GM10847 (cell line): ENCODE data around the gene ITGB8.

Source experiments
- POLR2A ChIP-seq: IDR thresholded peaks from 2 replicates; pipeline ENCODE4 v1.6.1; 2011; ENCODE audit not compliant: insufficient read length; ENCODE audit errors: extremely low read depth

Gene ITGB8

GRCh38 chr7:20330239-20330927 is at the start of gene ITGB8:
Gene ITGB8, plus strand, starts transcription at chr7:20330900. Its CDS starts 907 bp downstream, at chr7:20331807.
- no peak for TF ChIP-seq POLR2A

DNA sequence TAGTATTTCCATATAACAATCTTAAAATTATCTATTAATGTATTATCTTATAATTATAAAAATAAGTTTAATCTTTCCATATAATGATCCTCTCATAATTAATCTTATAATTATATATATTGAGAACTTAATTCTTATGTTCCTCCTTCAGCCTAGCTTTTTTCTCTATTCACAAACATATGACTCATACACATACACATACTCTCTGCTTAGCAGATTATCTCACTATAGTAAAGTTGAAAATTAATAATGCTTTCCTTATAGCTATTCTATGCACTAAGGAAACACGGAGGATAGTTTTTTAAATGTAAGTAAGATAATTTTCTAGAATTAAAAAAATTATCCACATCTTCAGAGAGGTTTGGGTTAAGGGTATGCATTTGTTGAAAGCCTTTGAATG is 47.7 kb upstream of the ITGB8 start:
- TF ChIP-seq POLR2A = no peak

GRCh38 chr7:20283385-20283784 is 47.3 kb upstream of the ITGB8 start:
- TF ChIP-seq POLR2A = no peak

- TF ChIP-seq POLR2A = no peak
These were observed 46.5 kb upstream of the ITGB8 start for GRCh38 chr7:20284003-20284770.

DNA sequence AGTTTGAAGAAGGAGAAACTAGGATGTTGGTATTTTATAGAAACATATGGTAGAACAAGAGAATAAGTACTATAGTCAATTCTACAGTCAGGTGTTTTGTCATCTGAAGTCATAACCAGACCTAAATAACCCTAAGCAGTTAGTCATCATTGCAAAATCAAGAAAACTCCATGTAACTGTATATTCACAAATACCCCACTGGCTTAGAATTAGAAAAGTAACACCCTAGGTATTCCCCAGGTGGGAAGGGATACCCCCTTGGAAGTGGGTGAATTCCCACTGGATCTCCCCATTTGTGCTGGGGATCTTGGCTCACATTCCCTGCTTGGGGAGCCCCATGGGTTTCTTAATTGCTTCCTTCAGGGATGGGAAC is 45.9 kb upstream of the ITGB8 start:
- TF ChIP-seq POLR2A = no peak

DNA sequence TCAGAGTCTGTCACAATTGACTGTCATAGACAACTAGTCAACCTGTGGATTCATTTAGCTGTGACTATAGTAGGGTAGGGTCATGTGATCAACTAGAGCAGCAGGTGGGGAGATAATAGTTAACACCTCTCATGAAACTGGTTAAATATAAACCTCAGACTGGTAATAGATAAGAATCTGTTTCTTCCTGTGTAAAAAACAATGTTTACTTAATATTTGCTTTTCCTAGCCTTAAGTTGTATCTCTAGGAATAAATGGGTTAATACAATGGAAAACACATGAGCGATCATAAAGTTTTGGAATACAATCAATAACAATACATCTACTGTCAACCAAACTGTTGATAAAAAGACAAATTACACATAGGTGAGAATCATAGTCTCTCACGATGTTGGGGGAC is 43.4 kb upstream of the ITGB8 start:
- no peak for TF ChIP-seq POLR2A

GRCh38 chr7:20288036-20288435 is 42.7 kb upstream of the ITGB8 start:
- no peak for TF ChIP-seq POLR2A

DNA sequence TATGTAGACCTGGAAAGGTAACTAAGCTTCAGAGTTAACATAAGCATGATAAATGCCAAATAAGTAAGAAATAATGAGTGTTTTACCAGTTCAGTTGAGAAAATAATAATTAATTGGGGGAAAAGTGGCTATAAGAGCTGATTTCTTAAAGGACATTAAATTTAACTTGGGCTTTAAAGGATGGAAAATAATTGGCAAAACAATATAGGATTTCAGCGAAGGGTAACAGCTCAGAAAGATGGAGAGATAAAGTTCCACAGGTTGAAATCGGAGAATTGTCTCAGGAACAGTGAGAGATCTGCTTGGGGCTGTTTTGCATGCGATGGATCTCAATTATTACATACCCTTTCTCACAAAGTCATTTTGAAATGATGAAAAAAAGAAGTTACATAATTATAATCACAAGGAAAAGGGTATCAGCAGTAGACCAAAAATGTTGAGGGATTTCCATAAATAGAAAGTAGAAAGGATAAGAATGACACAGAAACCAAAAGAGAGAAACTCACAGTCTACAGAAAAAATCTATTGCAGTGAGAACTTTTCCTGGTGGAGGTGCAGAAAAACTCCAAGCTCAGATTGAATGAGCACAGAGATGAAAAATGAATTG is 40.1 kb upstream of the ITGB8 start:
- TF ChIP-seq POLR2A = no peak

DNA sequence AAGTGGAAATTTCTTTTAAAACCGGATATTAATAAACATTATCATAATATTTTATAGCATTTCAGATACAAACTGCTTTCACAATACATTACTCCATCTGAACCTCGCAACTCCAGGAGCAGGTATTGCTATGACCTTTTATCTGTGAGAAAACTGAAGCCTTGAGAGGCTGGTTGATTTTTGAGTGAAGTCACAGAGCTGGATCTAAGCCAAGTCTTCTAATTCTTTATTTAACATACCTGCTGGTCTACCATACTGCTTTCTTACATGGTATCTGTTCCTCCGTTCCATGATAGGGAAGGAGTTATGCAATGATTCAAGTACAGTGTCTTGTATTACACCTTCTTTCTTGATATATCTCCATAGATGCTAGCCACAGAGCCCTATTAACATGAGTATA is 37.4 kb upstream of the ITGB8 start:
- no peak for TF ChIP-seq POLR2A

DNA sequence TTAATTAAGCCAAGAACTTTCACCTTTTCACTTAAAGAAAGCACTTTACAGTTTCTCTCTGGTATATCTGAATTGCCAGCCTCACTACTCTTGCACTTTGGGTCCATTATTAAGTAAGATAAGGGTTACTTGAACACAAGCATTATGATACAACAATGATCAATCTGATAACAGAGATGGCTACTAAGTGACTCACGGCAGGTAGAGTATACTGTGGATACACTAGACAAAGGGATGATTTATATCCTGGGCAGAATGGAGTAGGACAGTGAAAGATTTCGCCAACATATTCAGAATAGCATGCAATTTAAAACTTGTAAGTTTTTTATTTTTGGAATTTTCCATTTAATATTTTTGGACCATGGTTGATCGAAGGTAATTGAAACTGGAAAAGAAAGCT is 34.3 kb upstream of the ITGB8 start:
- no peak for TF ChIP-seq POLR2A

- TF ChIP-seq POLR2A = no peak
These were observed 33.8 kb upstream of the ITGB8 start for GRCh38 chr7:20296901-20297300.

- TF ChIP-seq POLR2A = no peak
These were observed 32.2 kb upstream of the ITGB8 start for GRCh38 chr7:20298486-20298901.

DNA sequence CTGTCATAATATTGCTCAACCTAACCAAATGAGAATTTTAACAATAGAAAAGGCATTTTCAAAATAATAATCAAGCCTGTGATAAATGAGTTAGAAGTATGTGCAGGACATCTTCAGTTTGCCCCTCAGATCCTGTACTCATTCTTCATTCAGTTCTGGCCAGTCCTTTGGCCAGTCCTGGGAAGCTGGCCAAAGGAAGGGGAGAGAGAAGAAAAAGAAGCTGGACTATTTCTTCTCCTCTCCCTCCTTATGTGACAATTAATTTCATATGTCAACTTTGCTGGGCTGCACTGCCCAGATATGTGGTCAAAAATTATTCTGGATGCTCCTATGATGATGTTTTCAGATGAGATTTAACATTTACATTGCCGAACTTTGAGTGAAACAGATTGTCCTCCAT is 31.6 kb upstream of the ITGB8 start:
- TF ChIP-seq POLR2A = no peak

GRCh38 chr7:20299647-20300312 is 30.9 kb upstream of the ITGB8 start:
- TF ChIP-seq POLR2A = no peak

DNA sequence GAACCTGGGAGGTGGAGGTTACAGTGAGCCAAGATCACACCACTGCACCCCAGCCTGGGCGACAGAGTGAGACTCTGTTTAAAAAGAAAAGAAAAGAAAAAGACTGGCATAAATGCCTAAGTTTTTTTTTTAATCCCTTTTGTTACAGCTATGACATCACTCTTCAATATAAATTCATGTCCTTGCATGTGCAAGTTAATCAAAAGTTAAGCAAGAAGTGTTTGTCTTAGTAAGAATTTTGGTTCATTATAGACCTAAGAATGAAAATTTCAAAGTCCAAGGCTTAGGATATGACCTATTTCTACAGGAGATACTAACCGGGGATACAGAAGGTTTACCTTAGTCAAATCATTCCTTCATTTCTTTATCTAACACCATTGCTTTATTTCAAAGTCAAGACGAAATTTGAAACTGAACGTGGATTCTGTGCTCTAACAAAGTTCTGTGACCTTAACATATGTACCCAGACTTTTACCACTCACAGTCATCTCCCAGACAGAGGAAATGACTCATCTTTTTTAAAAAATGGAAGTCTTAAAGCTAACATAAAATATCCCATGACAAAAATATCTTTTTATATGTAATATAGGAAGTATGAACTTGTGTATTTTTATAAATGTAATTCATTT is 29.3 kb upstream of the ITGB8 start:
- TF ChIP-seq POLR2A = no peak

DNA sequence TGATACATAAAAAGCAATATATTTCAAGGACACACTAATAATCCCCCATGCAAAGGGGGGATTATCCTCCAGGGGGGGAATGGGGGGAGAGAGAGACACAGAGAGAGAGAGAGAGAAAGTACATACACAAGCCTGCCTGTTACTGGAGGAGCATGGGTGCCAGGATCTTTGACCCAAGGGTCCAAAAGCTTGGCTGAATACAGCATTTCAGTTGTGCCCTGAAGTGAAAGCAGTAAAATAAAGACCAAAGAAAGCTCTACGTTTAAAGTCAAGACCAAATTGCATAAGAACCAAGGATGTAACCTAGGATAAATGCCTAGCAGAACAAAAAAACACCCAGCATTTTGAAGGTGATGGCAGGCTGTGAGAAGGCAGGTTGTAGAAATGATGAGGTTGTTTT is 27.8 kb upstream of the ITGB8 start:
- TF ChIP-seq POLR2A = no peak

DNA sequence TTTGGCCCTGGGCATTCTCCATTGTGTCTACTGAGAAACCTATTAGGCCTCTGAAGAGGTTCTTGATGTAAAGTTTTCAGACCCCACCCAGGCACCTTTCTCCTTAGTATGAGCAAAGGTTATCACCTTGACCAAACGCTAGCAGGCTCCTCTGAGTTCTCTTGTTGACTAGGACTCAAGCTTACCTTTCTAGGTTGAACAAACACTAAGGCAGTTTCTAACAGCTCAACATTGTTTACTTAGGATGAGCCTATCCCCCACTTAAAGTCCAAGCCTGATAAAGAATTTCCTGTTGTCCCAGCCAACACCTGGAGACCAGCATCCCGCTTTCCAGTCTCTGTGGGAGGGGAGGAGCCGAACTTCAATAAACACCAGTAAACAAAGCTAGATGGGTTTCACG is 26.3 kb upstream of the ITGB8 start:
- TF ChIP-seq POLR2A = no peak
